ENCODE results near the gene PTGES3L. TPM values are rescaled to one million over a fixed set of nuclear protein-coding genes. Genes with fewer than 3 reads are reported as not detected.
"Not testable (repeated sequence)": the region's sequence is repeated elsewhere in the genome, so short reads cannot be mapped to it uniquely, and the experiment has no call there.

Gene PTGES3L
- total RNA-seq, 1 experiment from 2014 or later = 1.7 TPM

- peaks cover 20 to 32% of the 10 kb centered on the region in 2 experiments for H3K36me3 ChIP-seq (ENCODE audit: control insufficient read depth in 1 of 2, insufficient read depth in 2 of 2, low read length in 2 of 2)
- H3K4me2 ChIP-seq (ENCODE audit: low read length); H4K20me1 ChIP-seq (ENCODE audit: insufficient read depth); DNase-seq (ENCODE audit: low read depth, low spot score); POLR2A ChIA-PET; H3K9me2 ChIP-seq (ENCODE audit: insufficient read depth); H2AFZ ChIP-seq (ENCODE audit: low read depth, low read length, poor library complexity, severe bottlenecking); CTCF ChIA-PET; ATAC-seq; H3K27me3 ChIP-seq (ENCODE audit: insufficient read depth, low read length); H3K27ac ChIP-seq (ENCODE audit: low read depth, low read length); H3K9ac ChIP-seq (ENCODE audit: low read length); H3K79me2 ChIP-seq (ENCODE audit: insufficient read depth, low read length); H3K9me3 ChIP-seq (ENCODE audit: control insufficient read depth in 1 of 2, insufficient read depth in 1 of 2, low read depth in 1 of 2, low read length in 2 of 2); intact Hi-C loops (cut with micrococcal nuclease); H3K4me3 ChIP-seq (replicated peaks in 1 of 2; ENCODE audit: low read depth in 1 of 2, low read length in 2 of 2); RAD21 ChIA-PET (ENCODE audit: low non-redundant PET in 1 of 2, low total read pairs in 2 of 2, uncharacterized antibody in 2 of 2, unreplicated experiment in 2 of 2); BruUV-seq (replicated peaks): not testable (repeated sequence)
- peaks cover 0 to 23% of the 10 kb centered on the region in 2 experiments; a peak in 3 of 4 replicates for H3K4me1 ChIP-seq (ENCODE audit: control insufficient read depth in 1 of 2, insufficient read depth in 2 of 2, low read length in 2 of 2)
These were observed 14.0 kb upstream of the PTGES3L start for GRCh38 chr17:42993913-42994312.

GRCh38 chr17:42992872-42993271 is 13.0 kb upstream of the PTGES3L start:
- H3K79me2 ChIP-seq (ENCODE audit: insufficient read depth, low read length) = no peaks in the 10 kb centered on the region
- H2AFZ ChIP-seq (ENCODE audit: low read depth, low read length, poor library complexity, severe bottlenecking) = no peak overlapping the region
- no peak overlapping the region for H3K4me3 ChIP-seq (replicated peaks in 1 of 2; ENCODE audit: low read depth in 1 of 2, low read length in 2 of 2)
- POLR2A ChIA-PET = no interaction called here
- H3K9me2 ChIP-seq (ENCODE audit: insufficient read depth) = no peaks in the 10 kb centered on the region
- peaks cover 0 to 24% of the 10 kb centered on the region in 2 experiments; a peak in 3 of 4 replicates for H3K4me1 ChIP-seq (ENCODE audit: control insufficient read depth in 1 of 2, insufficient read depth in 2 of 2, low read length in 2 of 2)
- no peaks in the 10 kb centered on the region for H4K20me1 ChIP-seq (ENCODE audit: insufficient read depth)
- CTCF ChIA-PET = no interaction called here
- intact Hi-C loops (cut with micrococcal nuclease) = no loop called here
- H3K27me3 ChIP-seq (ENCODE audit: insufficient read depth, low read length) = no peaks in the 10 kb centered on the region
- no peak overlapping the region for H3K9ac ChIP-seq (ENCODE audit: low read length)
- H3K27ac ChIP-seq (ENCODE audit: low read depth, low read length) = no peak overlapping the region
- no peak for DNase-seq (ENCODE audit: low read depth, low spot score)
- RAD21 ChIA-PET (ENCODE audit: low non-redundant PET in 1 of 2, low total read pairs in 2 of 2, uncharacterized antibody in 2 of 2, unreplicated experiment in 2 of 2) = no interaction called here
- BruUV-seq (replicated peaks) = no TSS peak
- no peak for ATAC-seq
- H3K4me2 ChIP-seq (ENCODE audit: low read length) = no peak overlapping the region
- peaks cover 26 to 31% of the 10 kb centered on the region in 2 experiments; a peak in 3 of 4 replicates for H3K36me3 ChIP-seq (ENCODE audit: control insufficient read depth in 1 of 2, insufficient read depth in 2 of 2, low read length in 2 of 2)
- H3K9me3 ChIP-seq (ENCODE audit: control insufficient read depth in 1 of 2, insufficient read depth in 1 of 2, low read depth in 1 of 2, low read length in 2 of 2) = no peaks in the 10 kb centered on the region
- TF ChIP-seq ATF3 (IDR thresholded peaks at IDR 0.05) = no peak
- no peak for TF ChIP-seq TCF7L2 (IDR thresholded peaks at IDR 0.05; ENCODE audit: borderline replicate concordance, extremely low read depth, insufficient read depth, insufficient read length)
- no peak for TF ChIP-seq ZBTB33 (IDR thresholded peaks at IDR 0.05; ENCODE audit: extremely low read depth, insufficient replicate concordance, low read length)
- no peak for TF ChIP-seq SIN3A (IDR thresholded peaks at IDR 0.05; ENCODE audit: low read depth)
- no peak for TF ChIP-seq JUND (IDR thresholded peaks at IDR 0.05)
- no peak for TF ChIP-seq ZNF274 (IDR thresholded peaks at IDR 0.05; ENCODE audit: low read depth, low read length)
- TF ChIP-seq REST (IDR thresholded peaks at IDR 0.05; ENCODE audit: low read depth) = no peak
- TF ChIP-seq, protein P1, sequence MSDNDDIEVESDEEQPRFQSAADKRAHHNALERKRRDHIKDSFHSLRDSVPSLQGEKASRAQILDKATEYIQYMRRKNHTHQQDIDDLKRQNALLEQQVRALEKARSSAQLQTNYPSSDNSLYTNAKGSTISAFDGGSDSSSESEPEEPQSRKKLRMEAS (IDR thresholded peaks at IDR 0.05) = no peak
- no peak for TF ChIP-seq RAD21 (IDR thresholded peaks at IDR 0.05; ENCODE audit: low read depth)
- no peak for TF ChIP-seq POLR2A (IDR thresholded peaks at IDR 0.05; ENCODE audit: borderline replicate concordance, extremely low read depth, insufficient read depth, insufficient read length)
- TF ChIP-seq ZFX (IDR thresholded peaks at IDR 0.05) = no peak
- TF ChIP-seq ELF1 (IDR thresholded peaks at IDR 0.05; ENCODE audit: borderline replicate concordance, low read depth) = no peak
- TF ChIP-seq SP1 (IDR thresholded peaks at IDR 0.05; ENCODE audit: low read depth) = no peak
- no peak for TF ChIP-seq FOSL1 (IDR thresholded peaks at IDR 0.05; ENCODE audit: low read depth)
- no peak for TF ChIP-seq EZH2phosphoT487 (IDR thresholded peaks at IDR 0.05; ENCODE audit: borderline replicate concordance)
- no peak for TF ChIP-seq YY1 (IDR thresholded peaks at IDR 0.05; ENCODE audit: extremely low read depth, insufficient replicate concordance, low read depth, low read length)
- TF ChIP-seq CBX3 (IDR thresholded peaks at IDR 0.05; ENCODE audit: low read depth) = no peak

Measured in HCT116 (cell line).